NAMALWA (cell line): ENCODE results near the gene OVOL2.

Experiments used
- DNase-seq: peaks from one replicate; pipeline ENCODE4 v3.0.0-alpha.2; 2015; ENCODE audit warnings: low spot score

OVOL2 gene

GRCh38 chr20:17985388-17986018 is 72.2 kb downstream of the OVOL2 start:
- DNase-seq, result no peak

GRCh38 chr20:17976305-17976704 is 81.4 kb downstream of the OVOL2 start:
- DNase-seq, result no peak
